ENCODE measurements around the gene GSX1. TPM values are rescaled to one million over a fixed set of nuclear protein-coding genes. Genes with fewer than 3 reads are reported as not detected.

The GSX1 gene
- total RNA-seq, 6 experiments from 2014 or later = not detected

GRCh38 chr13:27821566-27821965, 29.3 kb downstream of the GSX1 start:
- Mint-ChIP-seq H3K27me3 (ENCODE audit: insufficient read depth) (peaks cover 45% of the 10 kb centered on the region), H3K4me3 (no peak overlapping the region), H3K27ac (no peak overlapping the region), H3K9me3 (no peaks in the 10 kb centered on the region), H3K36me3 (ENCODE audit: low read depth) (no peaks in the 10 kb centered on the region), H3K4me1 (ENCODE audit: low read depth) (no peaks in the 10 kb centered on the region)
- no peak for DNase-seq
- no peak for TF ChIP-seq CTCF (IDR thresholded peaks at IDR 0.05)

- Mint-ChIP-seq H3K9me3 (no peaks in the 10 kb centered on the region), H3K36me3 (ENCODE audit: low read depth) (no peaks in the 10 kb centered on the region), H3K27me3 (ENCODE audit: insufficient read depth) (peaks cover 38% of the 10 kb centered on the region), H3K4me3 (no peak overlapping the region), H3K27ac (no peak overlapping the region), H3K4me1 (ENCODE audit: low read depth) (no peaks in the 10 kb centered on the region)
- DNase-seq = no peak
- TF ChIP-seq CTCF (IDR thresholded peaks at IDR 0.05) = no peak
Measured at GRCh38 chr13:27822258-27822872, 30.1 kb downstream of the GSX1 start.

- H3K36me3 Mint-ChIP-seq (ENCODE audit: low read depth) = no peaks in the 10 kb centered on the region
Measured at GRCh38 chr13:27822873-27823311, 30.6 kb downstream of the GSX1 start.

GRCh38 chr13:27824121-27824520, 31.8 kb downstream of the GSX1 start:
- DNase-seq = no peak
- no peaks in the 10 kb centered on the region for H3K9me3 Mint-ChIP-seq
- H3K27me3 Mint-ChIP-seq (ENCODE audit: insufficient read depth) = peaks cover 44% of the 10 kb centered on the region
- no peak for TF ChIP-seq CTCF (IDR thresholded peaks at IDR 0.05)
- H3K4me1 Mint-ChIP-seq (ENCODE audit: low read depth) = no peaks in the 10 kb centered on the region
- H3K27ac Mint-ChIP-seq = no peak overlapping the region
- no peak overlapping the region for H3K4me3 Mint-ChIP-seq
- H3K36me3 Mint-ChIP-seq (ENCODE audit: low read depth) = no peaks in the 10 kb centered on the region

More at GRCh38 chr13:27822873-27823311, 30.6 kb downstream of the GSX1 start:
- Mint-ChIP-seq H3K4me1 (ENCODE audit: low read depth) (no peaks in the 10 kb centered on the region), H3K27ac (no peak overlapping the region), H3K9me3 (no peaks in the 10 kb centered on the region), H3K27me3 (ENCODE audit: insufficient read depth) (peaks cover 40% of the 10 kb centered on the region), H3K4me3 (no peak overlapping the region)
- DNase-seq = no peak
- no peak for TF ChIP-seq CTCF (IDR thresholded peaks at IDR 0.05)

GRCh38 chr13:27825072-27825471, 32.8 kb downstream of the GSX1 start:
- Mint-ChIP-seq H3K36me3 (ENCODE audit: low read depth) (no peaks in the 10 kb centered on the region), H3K9me3 (no peaks in the 10 kb centered on the region), H3K4me3 (no peak overlapping the region), H3K27ac (no peak overlapping the region), H3K27me3 (ENCODE audit: insufficient read depth) (peaks cover 40% of the 10 kb centered on the region), H3K4me1 (ENCODE audit: low read depth) (no peaks in the 10 kb centered on the region; the same call in 1 of the 2 replicates)
- no peak for TF ChIP-seq CTCF (IDR thresholded peaks at IDR 0.05)
- no peak for DNase-seq

All from HFFc6 (cell line).